GM12874 (cell line): Measurements from ENCODE around the gene CPNE4.

ENCODE experiments used
- TF ChIP-seq, protein P1 (sequence below): IDR thresholded peaks from 2 replicates; pipeline ENCODE4 v1.5.1; 2011; ENCODE audit warnings: low read depth, mild to moderate bottlenecking, control low read depth, low read length, moderate library complexity; ENCODE audit not compliant: insufficient read depth

CPNE4 gene

DNA sequence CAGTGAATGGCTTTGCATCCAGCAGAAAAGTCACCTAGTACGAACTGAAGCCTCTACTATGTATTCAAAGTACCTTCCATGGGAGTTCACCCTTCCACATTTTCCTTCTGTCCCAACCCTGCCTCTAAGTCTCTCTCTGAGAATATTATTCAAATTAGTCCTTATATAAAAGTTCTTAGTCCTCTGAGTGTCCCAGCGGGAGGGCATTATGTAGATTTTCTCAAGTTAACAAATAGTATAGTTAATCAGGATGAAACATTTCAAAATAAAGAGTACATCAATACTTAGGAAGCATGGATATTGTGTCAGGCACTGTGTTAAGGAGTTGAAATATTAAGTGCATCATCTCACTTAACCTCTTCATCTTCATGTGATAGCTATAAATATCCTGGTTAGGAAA, 223.3 kb downstream of the CPNE4 start:
- TF ChIP-seq, protein P1, sequence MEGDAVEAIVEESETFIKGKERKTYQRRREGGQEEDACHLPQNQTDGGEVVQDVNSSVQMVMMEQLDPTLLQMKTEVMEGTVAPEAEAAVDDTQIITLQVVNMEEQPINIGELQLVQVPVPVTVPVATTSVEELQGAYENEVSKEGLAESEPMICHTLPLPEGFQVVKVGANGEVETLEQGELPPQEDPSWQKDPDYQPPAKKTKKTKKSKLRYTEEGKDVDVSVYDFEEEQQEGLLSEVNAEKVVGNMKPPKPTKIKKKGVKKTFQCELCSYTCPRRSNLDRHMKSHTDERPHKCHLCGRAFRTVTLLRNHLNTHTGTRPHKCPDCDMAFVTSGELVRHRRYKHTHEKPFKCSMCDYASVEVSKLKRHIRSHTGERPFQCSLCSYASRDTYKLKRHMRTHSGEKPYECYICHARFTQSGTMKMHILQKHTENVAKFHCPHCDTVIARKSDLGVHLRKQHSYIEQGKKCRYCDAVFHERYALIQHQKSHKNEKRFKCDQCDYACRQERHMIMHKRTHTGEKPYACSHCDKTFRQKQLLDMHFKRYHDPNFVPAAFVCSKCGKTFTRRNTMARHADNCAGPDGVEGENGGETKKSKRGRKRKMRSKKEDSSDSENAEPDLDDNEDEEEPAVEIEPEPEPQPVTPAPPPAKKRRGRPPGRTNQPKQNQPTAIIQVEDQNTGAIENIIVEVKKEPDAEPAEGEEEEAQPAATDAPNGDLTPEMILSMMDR: no peak

DNA sequence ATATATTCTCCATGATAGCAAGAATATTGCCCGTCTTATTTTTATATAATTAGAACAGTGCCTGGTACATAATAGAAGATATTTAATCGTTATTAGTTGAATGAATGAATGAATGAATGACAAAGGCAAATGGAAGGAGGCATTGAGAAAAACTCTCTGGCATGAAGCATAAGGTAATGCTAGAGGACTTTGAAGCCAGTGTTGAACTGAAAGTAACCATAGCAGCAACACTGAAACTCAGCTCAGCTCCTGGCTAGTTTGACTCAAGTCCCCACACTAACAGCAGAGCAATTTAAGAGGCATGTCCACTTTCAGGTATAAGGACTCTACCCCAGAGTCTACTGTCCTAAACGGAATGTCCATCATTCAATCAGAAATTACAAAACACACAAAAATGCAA, 227.0 kb downstream of the CPNE4 start:
- TF ChIP-seq, protein P1: no peak

DNA sequence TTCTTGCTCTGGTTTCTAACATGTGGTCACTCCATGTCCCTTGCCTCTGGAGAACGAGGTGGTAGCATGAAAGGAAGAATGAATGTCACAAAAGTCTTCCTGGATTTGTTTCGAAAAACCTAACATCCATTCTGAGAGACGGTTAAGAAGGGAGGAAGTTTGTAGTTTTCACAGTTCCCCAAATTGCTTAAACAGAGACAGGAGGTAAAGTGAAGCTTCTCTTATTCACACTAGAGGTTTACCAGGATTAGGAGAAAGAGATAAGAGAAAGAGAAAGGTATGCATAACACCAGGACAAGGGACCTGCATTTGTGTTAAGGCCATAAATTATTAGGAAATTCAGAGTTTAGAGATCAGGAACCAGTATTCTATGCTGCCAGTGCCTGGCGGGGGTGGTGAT, 228.1 kb downstream of the CPNE4 start:
- TF ChIP-seq, protein P1: no peak

DNA sequence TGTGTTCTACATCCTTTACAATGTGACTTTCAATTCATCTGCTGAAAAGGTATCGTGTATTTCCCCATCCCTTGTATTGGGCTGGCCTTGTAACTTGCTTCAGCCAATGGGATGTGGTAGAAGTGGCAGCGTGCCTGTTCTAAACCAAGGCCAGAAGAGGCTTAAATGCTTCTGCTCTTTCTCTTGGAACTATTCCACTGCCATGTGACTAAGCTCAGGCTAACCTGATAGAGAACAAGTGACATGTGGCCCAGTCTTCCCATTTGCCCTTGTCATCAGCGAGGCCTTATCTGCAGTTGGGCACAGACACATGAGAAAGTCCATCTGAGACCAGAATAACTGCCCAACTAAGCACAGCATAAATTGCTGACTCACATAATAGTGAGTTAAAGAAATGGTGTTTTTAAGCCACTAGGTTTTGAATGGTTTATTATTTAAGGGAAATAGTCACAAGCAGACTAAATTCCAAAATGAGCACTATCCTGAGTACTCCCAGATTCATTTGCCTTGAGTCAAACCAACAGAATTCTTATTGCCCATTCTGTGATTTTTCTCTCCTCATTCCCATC, 230.2 kb downstream of the CPNE4 start:
- TF ChIP-seq, protein P1: no peak

DNA sequence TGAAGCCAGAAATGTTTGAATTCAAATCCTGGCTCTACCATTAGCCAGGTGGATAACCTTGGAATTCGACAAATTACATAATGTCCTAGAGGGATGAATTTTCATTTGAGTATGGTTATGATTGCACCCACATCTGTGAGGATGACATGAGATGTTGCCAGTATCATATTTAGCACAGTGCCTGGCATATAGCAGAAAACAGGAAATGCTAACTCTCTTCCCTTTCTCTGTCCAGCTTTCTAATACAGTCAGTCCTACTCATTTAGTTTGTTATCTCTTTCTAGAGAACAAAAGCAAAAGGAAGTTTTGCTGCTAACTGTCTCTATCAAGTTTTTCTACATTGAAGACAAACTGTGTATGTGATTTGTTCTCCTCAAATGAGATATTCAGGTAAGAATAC, 231.7 kb downstream of the CPNE4 start:
- TF ChIP-seq, protein P1: no peak

DNA sequence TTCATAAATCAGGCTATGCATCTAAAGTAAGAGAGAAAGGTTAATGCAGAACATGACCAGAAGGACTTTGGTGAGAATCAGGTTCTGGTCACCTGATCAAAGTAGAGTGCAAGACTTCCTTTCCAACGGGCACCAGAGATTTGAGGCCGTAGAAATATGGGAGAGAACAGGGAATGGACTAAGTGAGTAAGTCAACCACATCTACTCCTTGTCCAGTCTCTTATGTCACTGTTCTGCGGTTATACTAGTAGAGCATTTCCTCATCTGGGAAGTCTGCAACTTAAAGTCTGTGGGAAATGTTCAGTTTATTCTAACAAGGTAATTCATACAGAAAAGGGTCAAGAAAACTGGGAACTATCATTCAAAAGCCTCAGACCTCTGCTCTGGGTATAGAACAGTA, 232.8 kb downstream of the CPNE4 start:
- TF ChIP-seq, protein P1: no peak

DNA sequence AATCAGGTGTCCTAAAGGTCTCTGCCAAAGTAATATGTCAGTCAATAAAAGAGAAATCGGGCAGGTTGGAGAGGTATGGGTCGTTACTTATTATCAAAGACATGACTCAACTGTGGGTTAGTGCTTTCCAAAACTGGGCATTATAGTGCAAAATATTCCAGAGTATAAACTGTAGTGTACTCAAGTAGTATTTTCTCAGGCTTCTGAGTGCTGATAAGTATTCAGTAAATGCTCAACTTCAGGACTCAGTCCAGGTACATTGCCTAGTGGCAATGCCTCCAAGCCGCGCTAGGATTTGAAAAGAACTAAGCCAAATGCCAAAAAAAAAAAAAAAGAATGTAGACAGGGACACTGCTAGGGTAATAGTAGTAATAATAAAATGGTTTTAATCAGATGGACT, 233.2 kb downstream of the CPNE4 start:
- TF ChIP-seq, protein P1: no peak
